ENCODE measurements around the gene TMEM69.

- TF ChIP-seq TAF1 (conservative IDR thresholded peaks at IDR 0.05): no peak
- TF ChIP-seq CTCF (IDR thresholded peaks at IDR 0.05; ENCODE audit: low read depth, low read length, missing input control): no peak
- TF ChIP-seq YY1 (IDR thresholded peaks at IDR 0.05): no peak
- TF ChIP-seq RAD21 (IDR thresholded peaks at IDR 0.05): no peak
- TF ChIP-seq GABPA (IDR thresholded peaks at IDR 0.05 in 1 of 2, conservative IDR thresholded peaks at IDR 0.05 in 1 of 2): no peak
- TF ChIP-seq JUND (IDR thresholded peaks at IDR 0.05): no peak
These were observed 13.5 kb upstream of the TMEM69 start for GRCh38 chr1:45674478-45674877.

Measured in liver (tissue), 3 donors.